Suprapubic skin (tissue), 4 donors: ENCODE data around the gene POLG2.

Experiments used
- CTCF ChIP-seq, 2 donors: fragments of 200-600 bp in 1 of 2; fragments of 450-650 bp in 1 of 2; sonication (generic) in 1 of 2; IDR thresholded peaks; one replicate each; pipeline ENCODE4 v1.5.1; 2016 to 2019; ENCODE audit warnings: antibody characterized with exemption in 2 of 2, mild to moderate bottlenecking in 1 of 2, moderate library complexity in 1 of 2
- POLR2A ChIP-seq, 2 donors: fragments of 450-650 bp; IDR thresholded peaks; one replicate each; pipeline ENCODE4 v1.6.1; 2017; ENCODE audit warnings: antibody characterized with exemption in 2 of 2, mild to moderate bottlenecking in 2 of 2, moderate library complexity in 2 of 2
- POLR2AphosphoS5 ChIP-seq, 3 donors: sonication (generic); formaldehyde crosslinking; IDR thresholded peaks; one replicate each; pipeline ENCODE4 v1.6.1; 2017; ENCODE audit warnings: antibody characterized with exemption in 3 of 3

GRCh38 chr17:64519601-64520000 lies 22.7 kb upstream of the POLG2 start:
- TF ChIP-seq CTCF (IDR thresholded peaks at IDR 0.05) (no peak), POLR2A (IDR thresholded peaks at IDR 0.05) (no peak), POLR2AphosphoS5 (IDR thresholded peaks at IDR 0.05) (no peak)
